NCI-H82 (cell line): Measurements from ENCODE around the gene HIGD1B.

Experiments used
- DNase-seq: peaks from one replicate; lab custom pipeline; 2025; lab: John Stamatoyannopoulos, UW

Gene HIGD1B

GRCh38 chr17:44878627-44879221, 31.0 kb downstream of the HIGD1B start:
- DNase-seq: peak; percentile 63

GRCh38 chr17:44879376-44879775, 31.7 kb downstream of the HIGD1B start:
- no peak for DNase-seq

GRCh38 chr17:44880062-44880461, 32.4 kb downstream of the HIGD1B start:
- DNase-seq: no peak

- DNase-seq: no peak
Measured at GRCh38 chr17:44881145-44881544, 33.5 kb downstream of the HIGD1B start.

DNA sequence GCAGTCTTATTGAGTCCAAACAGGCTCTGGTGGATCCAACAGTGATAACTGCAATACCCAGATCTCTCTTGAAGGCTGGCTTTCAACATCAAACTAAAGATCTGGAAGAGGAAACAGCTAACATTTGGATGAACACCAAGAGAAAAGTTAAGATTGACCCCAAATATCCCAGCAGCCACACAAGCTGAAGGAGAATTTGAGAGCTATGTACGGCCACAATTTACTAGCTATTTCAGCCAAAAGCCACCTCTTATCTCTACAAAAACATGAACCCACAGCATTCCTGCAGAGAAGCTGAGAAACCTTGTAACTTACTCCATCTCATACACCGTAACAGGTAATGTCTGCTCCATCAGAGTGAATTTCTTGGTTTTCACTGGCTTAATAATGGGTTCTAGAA, 37.3 kb downstream of the HIGD1B start:
- no peak for DNase-seq

DNA sequence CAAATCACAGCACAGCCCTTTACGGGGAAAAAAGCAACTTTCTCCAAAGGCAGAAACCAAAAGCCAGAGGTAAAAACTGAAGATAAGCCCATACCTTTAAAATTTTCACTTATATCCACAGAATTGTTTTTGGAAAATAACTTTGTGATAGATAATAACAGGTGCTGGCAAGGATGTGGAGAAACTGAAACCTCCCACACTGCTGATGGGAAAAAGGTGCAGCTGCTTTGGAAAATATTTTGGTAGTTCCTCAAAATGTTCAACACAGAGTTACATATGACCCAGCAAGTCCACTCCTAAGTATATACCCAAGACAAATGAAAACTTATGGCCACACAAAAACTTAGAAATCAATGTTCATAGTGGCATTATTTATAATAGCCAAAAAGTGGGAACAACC, 39.3 kb downstream of the HIGD1B start:
- no peak for DNase-seq

- DNase-seq: no peak
Measured at GRCh38 chr17:44887971-44888954, 40.6 kb downstream of the HIGD1B start.

DNA sequence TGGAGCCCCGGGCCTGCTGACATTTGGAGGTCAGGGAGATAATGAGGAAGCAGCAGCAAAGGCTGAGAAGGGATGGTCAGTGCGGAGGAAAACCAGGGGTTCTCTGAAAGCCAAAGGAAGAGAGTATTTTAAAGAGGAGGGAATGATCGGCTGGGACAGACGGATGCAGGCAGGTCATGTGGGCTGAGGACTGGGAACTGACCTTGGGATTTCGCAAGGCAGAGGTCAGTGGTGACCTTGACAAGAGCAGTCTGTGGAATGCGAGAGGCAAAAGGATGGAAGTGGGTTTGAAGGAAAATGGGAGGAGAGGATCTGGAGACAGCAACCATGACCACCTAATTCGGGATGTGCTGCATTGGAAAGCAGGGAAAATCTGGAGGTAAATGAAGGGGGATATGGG, 41.3 kb downstream of the HIGD1B start:
- DNase-seq: no peak

DNA sequence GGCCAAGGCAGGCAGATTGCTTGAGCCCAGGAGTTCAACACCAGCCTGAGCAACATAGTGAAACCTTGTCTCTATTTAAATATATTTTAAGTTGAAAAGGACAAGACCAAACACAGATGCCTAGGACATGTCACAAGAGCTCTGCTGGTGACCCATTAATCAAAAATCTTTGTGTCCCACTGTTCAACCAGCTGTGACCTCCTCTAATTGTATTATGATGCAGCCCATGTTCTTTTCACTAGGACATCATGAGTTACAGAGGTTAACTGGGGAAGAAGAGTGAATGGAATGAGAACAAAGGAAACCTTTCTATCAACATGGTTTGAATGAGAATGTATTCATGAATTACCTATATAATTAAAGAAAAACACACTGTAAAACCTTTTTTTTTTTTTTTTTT, 44.6 kb downstream of the HIGD1B start:
- peak; percentile 31 for DNase-seq

- no peak for DNase-seq
Measured at GRCh38 chr17:44894642-44895041, 47.0 kb downstream of the HIGD1B start.

DNA sequence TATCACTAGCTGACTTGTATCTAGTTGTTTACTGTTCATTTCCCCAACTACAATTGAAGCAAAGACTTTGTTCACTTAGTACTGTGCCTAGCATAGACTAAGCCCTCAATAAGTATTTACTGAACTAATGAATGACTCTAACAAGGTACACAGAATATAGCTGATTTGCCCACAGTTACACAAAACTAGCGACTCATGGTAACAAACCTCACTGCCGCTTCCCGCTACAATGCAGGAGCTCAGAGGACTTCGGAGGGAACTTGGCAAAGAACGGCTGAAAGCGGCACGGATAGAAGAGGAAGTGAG, 51.0 kb downstream of the HIGD1B start:
- DNase-seq: no peak

DNA sequence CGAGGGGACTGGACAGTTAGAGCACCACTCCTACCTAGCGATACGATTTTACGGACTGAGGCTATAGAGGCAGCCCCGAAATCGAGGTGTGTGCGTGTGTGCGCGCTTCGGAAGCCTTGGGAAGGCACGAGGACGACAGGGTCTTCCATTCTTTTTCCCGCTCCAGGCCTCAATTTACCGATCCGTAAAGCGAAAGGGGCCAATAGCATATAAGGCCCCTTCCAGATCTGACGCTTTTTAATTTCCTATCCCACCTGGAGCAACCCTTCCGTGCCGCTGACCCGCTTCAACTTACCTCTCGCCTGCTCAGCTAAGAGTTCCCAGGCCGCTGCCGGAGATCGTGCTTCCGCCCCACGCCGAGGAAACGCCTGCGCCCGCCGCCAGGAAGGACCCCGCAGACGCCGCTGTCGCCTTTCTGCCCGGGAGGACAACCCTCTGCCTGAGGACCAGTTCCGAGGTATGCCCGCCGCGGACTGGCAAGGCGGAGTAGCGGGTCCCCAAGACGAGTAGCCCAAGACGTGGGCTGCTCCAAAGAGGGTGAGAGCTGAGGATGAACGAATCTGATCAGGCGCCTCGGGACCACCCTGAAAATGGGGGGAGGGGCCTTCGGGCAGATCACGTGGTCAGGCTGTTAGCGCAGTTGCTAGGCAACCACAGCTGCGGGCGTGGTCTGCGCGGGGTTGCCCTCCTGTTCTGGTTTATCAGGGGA, 51.5 kb downstream of the HIGD1B start, which contains the start of gene EFTUD2:
Gene EFTUD2 (minus strand): TSS at position 372 of the 709 bp plus-strand sequence. CDS start 4,924 bp downstream, outside the sequence.
- peak; percentile 95 for DNase-seq
